NOMO-1 (cell line): ENCODE data around the gene NXN.
"Not testable (repeated sequence)": the region's sequence is repeated elsewhere in the genome, so short reads cannot be mapped to it uniquely, and the experiment has no call there.

Experiments used
- DNase-seq, 2 experiments: peaks; one replicate each; lab custom pipeline; 2025; ENCODE audit not compliant: unreplicated experiment in 2 of 2; lab: John Stamatoyannopoulos, UW

Gene NXN

GRCh38 chr17:1007310-1008007 lies 27.9 kb upstream of the NXN start:
- no peak for DNase-seq

- DNase-seq = no peak
Measured at GRCh38 chr17:1006054-1006453, 26.5 kb upstream of the NXN start.

GRCh38 chr17:1005361-1005946 lies 25.9 kb upstream of the NXN start:
- DNase-seq = no peak

- DNase-seq = no peak
Measured at GRCh38 chr17:1004769-1005295, 25.3 kb upstream of the NXN start.

- no peak for DNase-seq
Measured at GRCh38 chr17:1003972-1004768, 24.6 kb upstream of the NXN start.

- DNase-seq = no peak
Measured at GRCh38 chr17:1003633-1003971, 24.0 kb upstream of the NXN start.

GRCh38 chr17:1002771-1003555 lies 23.4 kb upstream of the NXN start:
- no peak for DNase-seq

- no peak for DNase-seq
Measured at GRCh38 chr17:1002412-1002753, 22.8 kb upstream of the NXN start.

GRCh38 chr17:1001640-1002411 lies 22.2 kb upstream of the NXN start:
- no peak for DNase-seq

- no peak for DNase-seq
Measured at GRCh38 chr17:1000597-1001461, 21.3 kb upstream of the NXN start.

GRCh38 chr17:998111-998510 lies 18.5 kb upstream of the NXN start:
- DNase-seq = no peak

- DNase-seq = peak; percentile 94 to 97
Measured at GRCh38 chr17:996554-997344, 17.2 kb upstream of the NXN start, which contains the start of gene TIMM22. Gene TIMM22 (plus strand): TSS chr17:997129. CDS start chr17:997143, 14 bp downstream.

- DNase-seq = not testable (repeated sequence)
Measured at GRCh38 chr17:995324-995723, 15.7 kb upstream of the NXN start.

GRCh38 chr17:992933-993332 lies 13.4 kb upstream of the NXN start:
- no peak for DNase-seq

GRCh38 chr17:988561-988960 lies 9.0 kb upstream of the NXN start:
- DNase-seq = no peak

GRCh38 chr17:987931-988330 lies 8.4 kb upstream of the NXN start:
- DNase-seq = no peak

GRCh38 chr17:986322-986929 lies 6.8 kb upstream of the NXN start:
- DNase-seq = no peak

- DNase-seq = no peak
Measured at GRCh38 chr17:983921-984320, 4.3 kb upstream of the NXN start.
